Mesodermal cell (in vitro differentiated cells): ENCODE results near the gene KRTAP16-1.

Experiments
- H3K27ac ChIP-seq: 2 replicates; pipeline ENCODE4 v1.7.0; 2013; ENCODE audit warnings: mild to moderate bottlenecking, low read depth, low read length, moderate library complexity; ENCODE audit not compliant: severe bottlenecking
- H3K36me3 ChIP-seq: 2 replicates; pipeline ENCODE4 v1.7.1; 2013; ENCODE audit warnings: mild to moderate bottlenecking, low read length, moderate library complexity; ENCODE audit not compliant: control insufficient read depth, insufficient read depth
- H3K4me1 ChIP-seq: one replicate; pipeline ENCODE4 v1.7.1; 2013; ENCODE audit warnings: mild to moderate bottlenecking, low read length; ENCODE audit not compliant: insufficient read depth, control insufficient read depth, poor library complexity, severe bottlenecking
- H3K4me3 ChIP-seq: 2 replicates; pipeline ENCODE4 v1.7.0; 2013; ENCODE audit warnings: low read length, control low read depth, mild to moderate bottlenecking; ENCODE audit not compliant: insufficient read depth, poor library complexity, severe bottlenecking; ENCODE audit errors: extremely low read depth
- H3K9me3 ChIP-seq: 2 replicates; pipeline ENCODE4 v1.7.1; 2013; ENCODE audit warnings: mild to moderate bottlenecking, low read length, moderate library complexity; ENCODE audit not compliant: control insufficient read depth
- WGBS, 2 experiments: methylation state at CpG; one replicate each; pipeline ENCODE4 v1.1.5; 2013; ENCODE audit warnings: missing lambda C conversion rate in 2 of 2; ENCODE audit not compliant: insufficient coverage in 2 of 2; 5-methylcytosine and 5-hydroxymethylcytosine counted together

KRTAP16-1 gene

DNA sequence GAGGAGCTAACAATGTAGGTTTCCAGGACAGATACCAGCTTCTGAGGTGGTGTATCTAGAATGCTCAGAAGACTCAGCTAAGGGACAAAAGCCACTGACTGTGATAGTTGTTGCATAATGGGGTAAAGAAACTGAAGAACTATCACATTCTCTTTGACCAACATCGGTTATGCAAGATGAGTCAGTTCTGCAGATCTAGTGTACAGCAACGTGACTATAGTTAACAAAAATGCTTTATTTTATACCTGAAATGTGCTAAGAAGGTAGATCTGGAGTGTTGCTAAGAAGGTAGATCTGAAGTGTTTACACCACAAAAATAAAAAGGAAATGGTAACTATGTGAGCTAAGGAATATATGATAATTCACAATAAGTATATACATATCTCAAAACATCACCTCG, 41.4 kb downstream of the KRTAP16-1 start:
- Histone ChIP-seq H3K36me3 (no peaks in the 10 kb centered on the region), H3K9me3 (no peaks in the 10 kb centered on the region), H3K27ac (no peak overlapping the region), H3K4me1 (no peaks in the 10 kb centered on the region), H3K4me3 (no peak overlapping the region)
- WGBS, 2 experiments = no CpG with 5 or more reads among the region's 3 CpGs

DNA sequence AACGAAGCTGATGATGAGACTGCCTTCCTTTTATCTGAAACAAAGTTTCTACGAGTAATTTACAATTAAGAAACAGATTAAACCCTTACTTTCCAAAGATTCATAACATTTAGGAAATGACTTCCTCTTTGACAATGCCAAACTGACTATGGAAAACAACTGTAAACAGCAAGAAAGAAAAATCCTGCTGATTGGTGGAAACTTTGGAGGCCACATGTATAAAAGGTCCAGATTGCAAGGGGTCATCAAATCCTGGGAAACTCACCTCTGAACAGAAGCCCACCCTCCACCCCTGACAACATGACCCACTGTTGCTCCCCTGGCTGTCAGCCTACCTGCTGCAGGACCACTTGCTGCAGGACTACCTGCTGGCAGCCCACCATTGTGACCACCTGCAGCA, 44.0 kb downstream of the KRTAP16-1 start, which contains the start of gene KRTAP9-6:
Gene KRTAP9-6 (plus strand): TSS at position 301 of the 400 bp plus-strand sequence. CDS start 0 bp downstream, at position 301.
- Histone ChIP-seq H3K9me3 (no peaks in the 10 kb centered on the region), H3K27ac (no peak within 1 kb of the TSS), H3K4me1 (no peaks in the 10 kb centered on the region), H3K36me3 (no peaks in the 10 kb centered on the region), H3K4me3 (no peak within 1 kb of the TSS)
- 70 to 83% methylated on average over 1 to 2 of the region's 2 CpGs for WGBS, 2 experiments

DNA sequence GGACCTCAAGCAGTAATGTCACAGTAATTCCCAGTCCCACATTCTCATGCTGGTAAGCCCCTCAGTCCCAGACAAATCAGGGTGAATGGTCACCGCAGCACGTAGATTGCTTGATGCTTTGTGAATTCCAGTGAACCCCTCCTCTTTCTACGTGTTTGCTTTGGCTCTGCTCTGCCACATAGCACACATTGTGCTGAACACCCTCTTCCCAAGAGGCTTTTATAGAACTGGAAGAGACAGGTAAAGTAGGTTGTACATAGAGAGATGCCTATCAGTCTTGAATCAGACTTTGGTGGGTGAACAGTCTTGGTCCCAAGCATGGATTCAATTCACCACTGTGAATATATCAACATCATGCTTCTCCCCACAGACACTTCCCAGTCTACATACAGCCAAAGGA, 44.5 kb downstream of the KRTAP16-1 start:
- 75 to 100% methylated on average over 2 of the region's 3 CpGs for WGBS, 2 experiments
- Histone ChIP-seq H3K4me1 (no peaks in the 10 kb centered on the region), H3K36me3 (no peaks in the 10 kb centered on the region), H3K4me3 (no peak overlapping the region), H3K9me3 (no peaks in the 10 kb centered on the region), H3K27ac (no peak overlapping the region)

DNA sequence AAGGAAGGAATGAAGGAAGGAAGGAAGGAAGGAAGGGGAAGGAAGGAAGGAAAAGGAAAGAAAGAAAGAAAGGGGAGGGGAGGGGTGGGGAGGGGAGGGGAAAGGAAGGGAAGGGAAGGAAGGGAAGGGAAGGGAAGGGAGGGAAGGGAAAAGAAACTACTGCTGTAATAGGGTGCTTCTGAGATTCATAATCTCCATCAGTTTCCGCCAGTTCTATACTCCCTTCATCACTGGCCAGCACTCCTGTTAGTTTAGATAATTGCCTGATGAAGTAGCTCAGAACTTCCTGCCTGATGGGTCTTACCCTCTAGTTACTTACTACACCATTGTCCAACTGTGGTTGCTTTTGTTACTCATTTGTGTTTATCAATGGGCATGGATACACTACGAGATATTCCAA, 45.9 kb downstream of the KRTAP16-1 start:
- Histone ChIP-seq H3K36me3 (no peaks in the 10 kb centered on the region), H3K4me3 (no peak overlapping the region), H3K4me1 (no peaks in the 10 kb centered on the region), H3K9me3 (no peaks in the 10 kb centered on the region), H3K27ac (no peak overlapping the region)
- WGBS, 2 experiments = 86% methylated on average over 1 of the region's 2 CpGs; no CpG with 5 or more reads in 1 of the 2 experiments

GRCh38 chr17:41258406-41258805, 50.7 kb downstream of the KRTAP16-1 start:
- no peaks in the 10 kb centered on the region for H3K36me3 ChIP-seq
- H3K27ac ChIP-seq = no peak overlapping the region
- no peak overlapping the region for H3K4me3 ChIP-seq
- no peaks in the 10 kb centered on the region for H3K4me1 ChIP-seq
- H3K9me3 ChIP-seq = no peaks in the 10 kb centered on the region
